ENCODE measurements around the gene AREL1. TPM values are rescaled to one million over a fixed set of nuclear protein-coding genes. Genes with fewer than 3 reads are reported as not detected.

The AREL1 gene
- total and polyA plus RNA-seq, 10 of the 15 experiments (the other 5 are each of a cell fraction or from before 2014, with no cell fraction given): 6.2 to 40.4 (median 23.7) TPM

GRCh38 chr14:74650927-74651686, 61.8 kb downstream of the AREL1 start:
- Histone ChIP-seq H3K9me3 (replicated peaks; ENCODE audit: control insufficient read depth, insufficient read depth, low read length) (no peaks in the 10 kb centered on the region), H3K4me3 (no peak overlapping the region), H3K9ac (ENCODE audit: control insufficient read depth, insufficient read depth, low read length) (no peak overlapping the region), H3K36me3 (ENCODE audit: control insufficient read depth in 2 of 2, insufficient read depth in 2 of 2, low read length in 1 of 2) (no peaks in the 10 kb centered on the region), H3K4me1 (ENCODE audit: control insufficient read depth, insufficient read depth, low read length) (no peaks in the 10 kb centered on the region), H4K20me1 (ENCODE audit: control insufficient read depth, insufficient read depth) (no peaks in the 10 kb centered on the region), H3K27ac (ENCODE audit: control insufficient read depth, insufficient read depth) (no peak overlapping the region), H2AFZ (ENCODE audit: control insufficient read depth, low read depth, low read length) (no peak overlapping the region), H3K79me2 (ENCODE audit: control insufficient read depth, insufficient read depth, low read length) (no peaks in the 10 kb centered on the region), H3K27me3 (replicated peaks in 1 of 2; ENCODE audit: control insufficient read depth in 2 of 2, insufficient read depth in 2 of 2, low read length in 1 of 2) (no peaks in the 10 kb centered on the region), H3K4me2 (ENCODE audit: control insufficient read depth, insufficient read depth) (no peak overlapping the region)
- RAD21 ChIA-PET (ENCODE audit: unreplicated experiment): no interaction called here
- CTCF ChIA-PET: interaction anchor here (1.2 kb wide), 1 partner anchor 210 kb away, joined by 4 read pairs; no protein-coding TSS in a partner anchor
- 100% methylated on average over 1 of the region's 1 CpG for WGBS (ENCODE audit: insufficient coverage, insufficient replicate concordance, low lambda C conversion rate, missing lambda C conversion rate)
- intact Hi-C loops (cut with micrococcal nuclease; ENCODE audit: unreplicated experiment) (no loop called here), in situ Hi-C loops (cut with MboI) (no loop called here)
- POLR2A ChIA-PET: no interaction called here
- no peak for DNase-seq (ENCODE audit: low read depth, low spot score)
- no peak for TF ChIP-seq SMARCA5 (IDR thresholded peaks at IDR 0.05)
- no peak for TF ChIP-seq RB1 (IDR thresholded peaks at IDR 0.05; ENCODE audit: borderline replicate concordance)
- TF ChIP-seq RAD51 (IDR thresholded peaks at IDR 0.05): no peak
- TF ChIP-seq POLR2AphosphoS5 (IDR thresholded peaks at IDR 0.05; ENCODE audit: low read length): no peak
- no peak for TF ChIP-seq SUPT20H (IDR thresholded peaks at IDR 0.05; ENCODE audit: borderline replicate concordance, control insufficient read depth, low read depth, low read length)
- no peak for TF ChIP-seq RUNX3 (IDR thresholded peaks at IDR 0.05; ENCODE audit: low read length)
- no peak for TF ChIP-seq CTCF (IDR thresholded peaks at IDR 0.05 in 2 of 3, conservative IDR thresholded peaks at IDR 0.05 in 1 of 3; ENCODE audit: control insufficient read depth in 2 of 3, extremely low read depth in 1 of 3, insufficient read depth in 1 of 3, low read depth in 3 of 3, low read length in 3 of 3)
- TF ChIP-seq SIN3A (IDR thresholded peaks at IDR 0.05; ENCODE audit: low read depth, low read length): no peak
- TF ChIP-seq ZBTB40 (IDR thresholded peaks at IDR 0.05; ENCODE audit: borderline replicate concordance): no peak
- no peak for TF ChIP-seq BCL11A (IDR thresholded peaks at IDR 0.05; ENCODE audit: low read depth, low read length)
- TF ChIP-seq MLLT1 (IDR thresholded peaks at IDR 0.05): no peak
- TF ChIP-seq JUND (IDR thresholded peaks at IDR 0.05; ENCODE audit: low read depth, low read length): no peak
- no peak for TF ChIP-seq ASH2L (IDR thresholded peaks at IDR 0.05; ENCODE audit: borderline replicate concordance, low read depth)
- TF ChIP-seq NR2F1 (conservative IDR thresholded peaks at IDR 0.05): no peak
- TF ChIP-seq NR2C2 (IDR thresholded peaks at IDR 0.05; ENCODE audit: borderline replicate concordance, control insufficient read depth, insufficient read length, low read depth): no peak
- TF ChIP-seq MYC (IDR thresholded peaks at IDR 0.05; ENCODE audit: insufficient read depth, insufficient read length, insufficient replicate concordance, low read length, severe bottlenecking): no peak
- no peak for TF ChIP-seq SMC3 (IDR thresholded peaks at IDR 0.05; ENCODE audit: borderline replicate concordance, low read length)
- no peak for TF ChIP-seq SREBF2 (IDR thresholded peaks at IDR 0.05; ENCODE audit: low read length)
- FAIRE-seq: no peak
- SMC1A ChIA-PET (ENCODE audit: uncharacterized antibody, unreplicated experiment): no interaction called here
- BruUV-seq (replicated peaks): TSS peak; percentile 23
- ATAC-seq: no peak

All from GM12878 (cell line).